Measurements from ENCODE around the gene TLR7.
A peak's percentile ranks its signal among the peaks of the same experiment; 100 is the strongest.

The TLR7 gene

GRCh38 chrX:12919051-12919450 is 52.2 kb downstream of the TLR7 start:
- TF ChIP-seq CTCF (IDR thresholded peaks at IDR 0.05; ENCODE audit: low read depth, low read length) = no peak
- H3K4me3 ChIP-seq (replicated peaks in 1 of 2; ENCODE audit: low read depth in 2 of 2, low read length in 2 of 2) = no peak overlapping the region
- no peak for DNase-seq (ENCODE audit: low read depth in 2 of 2)

GRCh38 chrX:12919620-12920019 is 52.7 kb downstream of the TLR7 start:
- no peak overlapping the region for H3K4me3 ChIP-seq (replicated peaks in 1 of 2; ENCODE audit: low read depth in 2 of 2, low read length in 2 of 2)
- no peak for DNase-seq (ENCODE audit: low read depth in 2 of 2)
- TF ChIP-seq CTCF (IDR thresholded peaks at IDR 0.05; ENCODE audit: low read depth, low read length) = no peak

GRCh38 chrX:12920990-12921389 is 54.1 kb downstream of the TLR7 start:
- no peak for DNase-seq (ENCODE audit: low read depth in 2 of 2)
- H3K4me3 ChIP-seq (replicated peaks in 1 of 2; ENCODE audit: low read depth in 2 of 2, low read length in 2 of 2) = no peak overlapping the region
- no peak for TF ChIP-seq CTCF (IDR thresholded peaks at IDR 0.05; ENCODE audit: low read depth, low read length)

- TF ChIP-seq CTCF (IDR thresholded peaks at IDR 0.05; ENCODE audit: low read depth, low read length) = no peak
- no peak for DNase-seq (ENCODE audit: low read depth in 2 of 2)
- H3K4me3 ChIP-seq (replicated peaks in 1 of 2; ENCODE audit: low read depth in 2 of 2, low read length in 2 of 2) = no peak overlapping the region
Observed at GRCh38 chrX:12921886-12922598, 55.2 kb downstream of the TLR7 start.

- H3K4me3 ChIP-seq (replicated peaks in 1 of 2; ENCODE audit: low read depth in 2 of 2, low read length in 2 of 2) = no peak overlapping the region
- no peak for DNase-seq (ENCODE audit: low read depth in 2 of 2)
- TF ChIP-seq CTCF (IDR thresholded peaks at IDR 0.05; ENCODE audit: low read depth, low read length) = no peak
Observed at GRCh38 chrX:12922599-12922919, 55.7 kb downstream of the TLR7 start.

- peak in 1 of 2 donors; percentile 13 for DNase-seq (ENCODE audit: low read depth in 2 of 2)
- H3K4me3 ChIP-seq (replicated peaks in 1 of 2; ENCODE audit: low read depth in 2 of 2, low read length in 2 of 2) = no peak overlapping the region
- no peak for TF ChIP-seq CTCF (IDR thresholded peaks at IDR 0.05; ENCODE audit: low read depth, low read length)
Observed at GRCh38 chrX:12929701-12930100, 62.8 kb downstream of the TLR7 start.

GRCh38 chrX:12930150-12930549 is 63.3 kb downstream of the TLR7 start:
- no peak for DNase-seq (ENCODE audit: low read depth in 2 of 2)
- no peak overlapping the region for H3K4me3 ChIP-seq (replicated peaks in 1 of 2; ENCODE audit: low read depth in 2 of 2, low read length in 2 of 2)
- no peak for TF ChIP-seq CTCF (IDR thresholded peaks at IDR 0.05; ENCODE audit: low read depth, low read length)
